HG03439 (cell line): ENCODE measurements around the gene STOX2.
"Not testable (repeated sequence)": the region's sequence is repeated elsewhere in the genome, so short reads cannot be mapped to it uniquely, and the experiment has no call there.

Experiments used
- ATAC-seq: cut with Tn5 transposase; IDR thresholded peaks from one replicate; pipeline ENCODE4 v1.9.1; 2021; ENCODE audit warnings: mild to moderate bottlenecking, moderate library complexity; ENCODE audit not compliant: unreplicated experiment

The STOX2 gene

DNA sequence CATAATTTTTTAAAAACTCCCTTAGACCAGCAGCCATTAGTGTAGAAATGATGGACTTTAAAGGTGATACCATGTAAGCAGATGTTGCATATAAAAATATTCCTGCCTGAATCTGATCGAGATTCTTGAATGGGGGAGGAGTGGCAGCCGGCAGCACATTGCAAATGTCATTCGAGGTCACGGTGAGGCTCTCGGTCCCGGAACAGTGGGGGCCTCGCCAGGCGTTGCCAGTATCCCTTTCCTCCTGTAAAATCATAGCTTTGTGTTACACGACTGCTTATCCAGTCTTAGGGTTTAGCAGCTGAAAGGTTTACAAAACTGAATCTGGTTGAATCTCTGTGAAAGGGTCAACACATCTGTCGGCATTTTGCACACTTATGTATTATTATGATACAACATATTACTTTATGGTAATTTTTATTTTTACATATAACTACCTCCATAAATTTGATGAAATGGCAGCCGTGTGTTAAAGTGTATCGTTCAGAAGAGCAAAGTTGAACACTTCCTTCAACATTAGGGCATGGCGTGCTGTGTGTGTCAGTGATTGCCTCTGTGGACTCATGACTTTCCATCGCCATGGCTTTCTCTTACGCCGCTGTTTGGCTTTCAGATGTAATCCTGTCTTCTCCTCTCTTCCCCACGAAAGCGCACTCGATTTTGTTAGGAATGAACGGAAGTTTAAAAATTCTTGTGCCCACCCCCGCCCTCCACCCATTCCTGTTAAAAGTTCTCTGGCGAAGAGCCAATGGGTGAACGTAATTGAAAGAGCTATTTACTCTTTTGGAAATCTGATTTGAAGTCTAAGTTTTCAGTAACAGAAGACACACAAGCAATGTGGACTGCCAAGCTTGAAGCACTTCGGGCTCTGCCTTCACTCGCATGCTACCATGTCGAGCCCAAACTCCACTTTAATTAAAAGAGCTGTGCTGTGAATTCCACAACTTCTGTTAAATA lies 114.8 kb downstream of the STOX2 start:
- ATAC-seq, result no peak

DNA sequence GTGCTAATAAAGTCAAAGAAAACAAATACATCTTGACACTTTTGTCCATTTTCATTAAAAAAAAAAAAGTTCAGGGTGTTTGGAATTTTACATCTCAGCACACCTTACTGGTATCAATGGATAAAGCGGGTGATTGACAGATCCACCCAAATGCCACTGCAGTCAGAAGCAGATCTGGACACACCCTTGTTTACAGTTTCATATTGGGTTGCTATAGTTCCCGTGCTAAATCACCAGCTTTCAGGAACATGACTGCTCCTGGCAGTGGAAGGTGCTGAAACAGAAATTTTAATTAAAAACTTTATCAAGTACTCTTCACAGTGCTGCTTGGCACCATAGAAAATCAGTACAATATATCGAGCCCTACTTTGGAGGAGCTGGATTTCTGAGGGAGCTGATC lies 116.3 kb downstream of the STOX2 start:
- ATAC-seq, result no peak

DNA sequence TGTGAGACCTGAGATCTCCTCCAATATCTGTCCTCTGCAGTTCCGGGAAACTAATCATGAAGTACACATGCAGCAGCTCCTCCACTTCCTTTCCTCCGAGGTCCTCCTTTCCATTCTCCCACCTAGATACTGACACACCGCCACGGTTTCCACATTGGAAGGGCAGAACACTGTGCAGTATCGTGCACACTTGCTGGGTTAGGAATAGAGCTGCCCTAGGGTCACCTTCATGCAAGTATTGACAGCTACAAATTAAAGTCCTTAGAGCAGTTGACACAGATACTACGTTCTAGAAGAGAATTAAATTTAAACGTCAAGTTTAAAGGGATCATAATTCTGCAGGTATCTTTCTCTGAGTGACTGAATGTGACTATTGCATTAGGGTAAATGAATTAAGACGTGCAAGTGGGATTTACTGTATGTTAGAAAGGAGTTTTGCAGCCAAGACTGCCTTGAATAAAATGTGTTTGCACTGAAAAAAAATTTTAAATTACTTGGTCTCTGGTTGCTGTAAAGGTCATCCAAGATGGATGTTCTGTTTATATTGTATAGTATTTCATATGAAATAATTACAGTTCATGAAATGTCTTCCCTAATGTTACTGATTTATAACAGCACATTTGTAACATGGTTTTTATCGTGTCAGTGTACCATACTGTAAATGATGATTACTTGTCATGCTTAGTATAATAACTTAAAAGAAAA lies 117.7 kb downstream of the STOX2 start:
- ATAC-seq, result no peak

DNA sequence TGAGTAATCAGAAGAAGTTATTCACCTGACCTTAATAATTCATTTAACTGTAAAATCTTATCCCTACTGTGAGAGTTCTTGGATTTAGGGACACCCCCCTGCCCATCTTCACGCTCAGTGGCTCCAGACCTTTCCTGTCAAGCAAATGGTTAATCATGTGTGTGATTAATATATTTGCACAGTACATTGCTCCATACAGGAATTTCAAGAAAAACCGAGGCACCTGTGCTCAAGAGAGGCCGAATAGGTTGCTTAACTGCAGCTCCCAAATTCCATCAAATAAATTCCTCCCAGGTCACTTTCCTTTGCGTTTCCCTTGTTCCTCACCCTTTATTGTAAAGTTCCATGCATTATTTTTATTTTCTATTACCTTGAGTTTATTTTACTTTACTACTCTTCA lies 119.5 kb downstream of the STOX2 start:
- no peak for ATAC-seq

DNA sequence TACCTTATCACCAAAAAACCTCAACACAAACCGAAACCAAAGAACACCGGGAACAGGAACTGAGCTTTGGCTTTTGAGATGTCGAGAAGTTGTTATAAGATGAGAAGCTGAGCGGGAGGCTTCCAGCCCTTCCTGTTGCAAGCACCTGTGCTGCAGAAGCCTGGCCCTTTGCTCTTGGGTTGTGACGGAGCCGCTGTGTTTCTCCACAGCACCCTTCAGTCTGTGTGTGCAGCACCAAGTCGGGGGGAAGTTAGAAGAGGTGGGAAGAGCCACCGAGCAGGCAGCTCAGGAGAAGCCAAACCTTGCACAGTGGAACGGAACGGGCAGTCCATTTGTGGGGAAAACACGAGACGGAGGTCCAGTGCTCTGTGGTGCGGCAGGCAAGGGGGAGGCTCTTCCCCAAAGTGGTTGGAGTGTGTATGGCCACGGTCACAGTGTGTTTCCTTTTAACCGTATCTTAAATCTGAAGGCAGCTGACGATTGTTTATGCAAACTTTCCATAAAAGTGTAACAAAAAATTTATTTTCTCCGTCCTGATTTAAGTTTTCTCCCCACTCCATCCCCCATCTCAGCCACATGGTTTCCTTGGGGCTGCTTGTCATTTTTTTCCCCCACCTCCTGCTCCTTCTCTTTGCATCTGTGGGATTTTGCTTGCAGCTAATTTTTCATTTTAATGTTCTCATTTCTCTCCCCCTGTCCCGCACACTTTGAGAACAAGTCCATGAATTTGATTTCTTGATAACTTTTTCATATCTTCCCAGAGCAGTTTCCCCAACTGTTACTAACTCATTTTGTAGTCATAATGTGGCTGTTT lies 123.7 kb downstream of the STOX2 start:
- no peak for ATAC-seq

DNA sequence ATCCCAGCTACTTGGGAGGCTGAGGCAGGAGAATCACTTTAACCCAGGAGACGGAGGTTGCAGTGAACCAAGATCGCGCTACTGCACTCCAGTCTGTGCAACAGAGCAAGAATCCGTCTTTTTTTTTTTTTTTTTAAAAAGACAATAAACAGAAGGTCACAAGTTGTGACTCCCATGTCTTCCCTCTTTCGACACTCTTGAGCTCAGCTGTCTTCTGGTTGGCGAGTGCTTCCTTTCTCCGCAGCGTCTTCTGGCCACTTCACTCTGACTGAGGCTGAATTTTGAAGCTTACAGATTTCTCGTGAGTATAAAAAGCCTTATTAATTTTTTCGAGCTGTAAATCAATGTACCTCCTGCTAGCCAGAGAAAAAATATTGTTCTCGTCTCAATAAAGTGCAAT lies 124.9 kb downstream of the STOX2 start:
- ATAC-seq, result no peak

DNA sequence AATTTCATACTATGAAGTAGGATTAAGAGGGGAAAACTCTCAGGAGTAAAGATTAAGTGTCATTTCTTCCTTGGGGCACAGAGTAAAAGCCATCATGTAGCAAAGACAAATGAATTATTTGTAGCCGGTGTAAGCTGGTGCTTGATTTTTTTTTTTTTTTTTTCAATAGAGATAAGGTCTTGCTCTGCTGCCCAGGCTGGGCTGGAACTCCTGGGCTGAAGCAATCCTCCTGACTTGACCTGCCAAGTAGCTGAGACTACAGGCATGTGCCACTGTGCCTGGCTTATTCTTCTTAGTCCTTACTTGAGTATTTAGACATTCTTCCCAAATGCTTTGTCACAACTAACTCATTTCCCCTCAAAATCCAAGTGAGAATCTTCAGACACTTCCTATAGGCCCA lies 125.7 kb downstream of the STOX2 start:
- ATAC-seq, result no peak

DNA sequence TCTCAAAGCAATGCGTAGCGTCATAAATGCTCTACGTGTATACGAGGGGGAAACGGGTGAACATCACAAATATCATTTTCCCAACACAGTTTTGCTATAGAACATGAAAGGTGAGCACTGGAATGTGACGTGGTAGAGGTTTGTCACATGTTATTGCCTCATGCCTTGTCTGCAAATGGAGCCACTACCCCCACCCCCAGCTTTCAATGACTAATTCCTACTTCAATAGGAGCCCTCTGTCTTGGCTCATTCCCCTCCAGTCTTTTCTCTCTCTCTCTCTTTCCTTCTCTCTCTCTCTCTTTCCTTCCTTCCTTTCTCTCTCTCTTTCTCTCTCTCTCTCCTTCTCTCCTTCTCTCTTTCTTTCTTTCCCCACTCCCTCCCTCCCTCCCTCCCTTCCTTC lies 127.0 kb downstream of the STOX2 start:
- ATAC-seq, result no peak

DNA sequence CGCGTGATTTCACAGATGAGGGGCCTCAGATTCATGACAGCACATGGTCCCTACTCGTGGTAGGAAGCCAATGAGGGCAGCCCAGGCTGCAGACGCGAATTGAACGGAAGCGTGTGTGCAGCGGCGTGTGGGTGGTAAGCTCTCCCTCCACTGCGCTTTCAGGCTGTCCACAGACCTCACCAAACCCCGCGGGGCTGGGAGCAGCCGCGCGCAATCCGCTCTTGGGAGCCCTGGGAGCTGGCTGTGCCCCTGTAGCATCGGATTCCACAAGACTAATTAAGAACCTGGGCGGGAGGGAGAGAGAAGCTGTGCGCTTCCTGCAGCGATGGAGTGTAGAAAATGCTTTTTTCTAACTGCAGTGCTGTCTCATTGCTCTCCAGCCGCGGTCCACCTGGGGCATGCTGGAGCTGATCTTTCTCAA lies 134.9 kb downstream of the STOX2 start:
- ATAC-seq, result no peak

DNA sequence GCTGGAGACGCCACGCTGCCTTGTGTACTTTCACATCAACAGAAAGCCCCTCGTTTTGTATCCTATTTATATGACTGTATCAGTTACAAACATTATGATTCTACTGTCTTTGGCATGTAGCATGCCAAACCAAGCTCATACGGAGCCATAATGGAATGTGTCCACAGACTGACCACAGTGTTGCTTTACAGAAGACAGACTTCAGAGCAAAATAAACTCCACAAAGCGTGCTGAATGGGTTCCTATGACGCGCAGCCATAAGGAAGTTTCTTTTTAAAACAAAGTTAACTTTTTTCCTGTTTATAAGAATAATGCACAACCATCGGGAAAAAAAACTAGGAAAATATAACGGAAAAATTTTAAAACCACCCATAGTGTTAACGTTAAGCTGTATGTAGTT lies 136.0 kb downstream of the STOX2 start:
- no peak for ATAC-seq

DNA sequence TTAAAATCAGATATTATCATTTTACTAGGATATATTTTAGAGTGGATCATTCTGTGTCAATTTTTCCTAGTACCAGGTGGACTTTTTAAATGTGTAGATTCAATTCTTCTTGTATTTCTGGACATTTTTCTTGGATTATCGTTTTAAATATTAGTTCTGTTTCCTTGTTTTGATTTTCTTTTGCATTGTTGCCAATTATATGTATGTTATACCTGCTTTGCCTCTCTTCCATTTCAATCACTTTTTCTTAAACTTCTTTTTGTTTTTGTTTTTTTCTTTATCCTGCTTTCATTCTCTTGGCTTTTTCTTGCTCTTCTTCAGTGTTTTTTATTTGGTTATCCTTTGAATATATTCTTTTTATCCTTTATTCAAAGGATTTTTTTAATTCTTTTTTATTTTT lies 141.0 kb downstream of the STOX2 start:
- ATAC-seq, result no peak

DNA sequence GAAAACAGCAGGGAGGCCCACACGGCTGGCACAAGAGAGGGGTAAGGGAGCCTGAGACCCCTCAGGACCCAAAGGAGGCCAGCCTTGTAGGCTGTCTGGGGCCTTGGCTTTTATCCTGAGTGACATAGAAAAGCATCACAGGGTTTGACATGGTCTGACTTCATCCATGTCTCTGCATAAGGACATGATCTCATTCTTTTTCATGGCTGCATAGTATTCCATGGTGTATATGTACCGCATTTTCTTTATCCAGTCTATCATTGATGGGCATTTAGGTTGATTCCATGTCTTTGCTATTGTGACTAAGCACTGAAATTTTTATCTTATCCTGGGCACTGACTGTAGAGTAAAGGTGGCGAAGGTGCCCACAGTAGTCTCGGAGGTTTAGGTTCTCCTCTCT lies 146.2 kb downstream of the STOX2 start:
- not testable (repeated sequence) for ATAC-seq

DNA sequence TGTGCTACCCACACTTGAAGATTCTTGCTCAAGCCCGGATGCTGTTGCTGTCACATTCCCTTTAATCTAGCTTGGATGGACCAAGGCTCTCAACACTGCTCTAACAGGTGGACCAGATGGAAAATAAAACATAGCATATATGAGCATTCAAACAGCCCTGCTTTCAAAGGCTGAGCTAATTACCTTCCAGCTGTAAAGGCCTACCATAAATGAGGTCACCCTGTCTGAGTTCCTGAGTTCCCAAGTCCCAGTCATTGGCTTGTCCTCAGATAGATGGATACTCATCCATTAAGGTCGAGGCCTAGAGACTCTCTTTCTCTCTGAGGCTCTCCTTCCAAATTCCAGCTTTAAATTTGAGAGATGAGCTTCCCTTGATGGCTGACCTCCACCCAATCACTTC lies 147.5 kb downstream of the STOX2 start:
- ATAC-seq, result no peak

DNA sequence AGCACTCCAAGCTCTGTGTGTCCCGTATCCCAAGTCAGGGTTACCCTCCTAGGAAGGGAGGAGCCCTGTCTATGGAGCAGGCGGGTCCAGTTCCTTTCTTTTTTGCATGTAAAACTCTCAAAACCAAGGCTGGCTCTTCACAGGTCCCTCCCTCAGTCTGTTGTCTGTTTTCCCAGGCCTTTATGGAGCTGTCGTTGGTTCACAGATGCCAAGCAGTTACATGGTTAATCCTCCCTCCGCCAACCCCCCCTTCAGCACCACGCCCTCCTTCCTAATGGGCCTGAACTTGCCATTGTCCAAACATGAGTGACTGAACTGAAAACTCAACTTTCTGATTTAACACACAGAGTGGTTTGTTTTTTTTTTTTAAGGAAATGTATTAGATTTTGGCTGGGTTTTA lies 148.3 kb downstream of the STOX2 start:
- no peak for ATAC-seq

DNA sequence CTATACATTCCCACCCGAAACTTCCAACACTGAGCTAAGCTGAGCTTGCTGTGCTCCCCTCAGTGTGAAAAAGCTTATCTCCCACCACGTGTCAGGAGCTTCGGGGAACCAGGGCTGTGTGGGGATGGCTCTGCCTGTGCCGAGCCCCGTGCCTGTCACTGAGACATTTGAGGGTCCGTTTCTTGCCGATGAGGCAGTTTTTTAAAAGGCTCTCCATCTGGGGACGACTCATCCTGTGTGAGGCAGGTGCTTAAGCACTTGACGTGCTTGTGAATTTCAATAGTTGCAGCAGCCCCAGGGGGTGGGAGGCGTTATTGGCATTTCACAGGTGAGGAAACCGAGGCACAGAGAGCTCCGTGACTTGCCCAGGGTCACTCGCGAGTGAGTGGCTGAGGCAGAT lies 151.8 kb downstream of the STOX2 start:
- no peak for ATAC-seq

DNA sequence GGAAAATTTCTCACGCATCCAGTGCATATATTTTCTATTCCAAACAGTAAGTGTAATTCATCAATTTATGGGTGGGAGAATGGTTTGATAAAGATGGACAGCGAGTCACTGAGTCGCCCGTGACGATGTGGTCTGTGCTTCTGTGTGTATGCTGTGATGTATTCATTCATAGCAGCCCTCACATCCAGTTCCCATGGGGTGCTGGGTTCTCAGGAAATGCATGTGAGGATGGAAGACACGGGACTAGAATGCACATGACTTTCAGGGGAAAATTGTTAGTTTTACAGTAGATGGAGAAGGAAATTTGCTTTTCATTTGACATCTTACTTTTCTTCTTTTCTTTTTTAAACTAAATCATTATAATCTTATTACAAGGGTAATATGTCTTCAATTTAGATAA lies 152.9 kb downstream of the STOX2 start:
- no peak for ATAC-seq

DNA sequence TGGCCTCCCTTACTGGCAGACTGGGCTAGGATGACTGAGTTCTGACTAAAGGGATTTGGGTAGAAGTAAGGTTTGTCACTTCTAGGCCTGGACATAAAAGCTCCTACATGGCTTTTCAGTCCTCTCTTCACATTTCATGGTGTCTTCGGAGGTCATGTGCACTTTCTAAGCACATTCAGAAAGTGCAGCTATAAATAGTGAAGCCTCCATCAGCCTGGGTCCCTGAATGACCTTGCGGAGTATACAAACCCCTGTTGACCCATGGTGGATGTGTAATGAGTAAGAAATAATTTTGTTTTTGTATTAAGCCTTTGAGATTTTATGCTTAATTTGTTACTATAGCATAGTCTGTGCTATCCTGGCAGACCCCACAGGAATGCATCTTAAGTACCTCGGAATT lies 154.0 kb downstream of the STOX2 start:
- ATAC-seq, result no peak

DNA sequence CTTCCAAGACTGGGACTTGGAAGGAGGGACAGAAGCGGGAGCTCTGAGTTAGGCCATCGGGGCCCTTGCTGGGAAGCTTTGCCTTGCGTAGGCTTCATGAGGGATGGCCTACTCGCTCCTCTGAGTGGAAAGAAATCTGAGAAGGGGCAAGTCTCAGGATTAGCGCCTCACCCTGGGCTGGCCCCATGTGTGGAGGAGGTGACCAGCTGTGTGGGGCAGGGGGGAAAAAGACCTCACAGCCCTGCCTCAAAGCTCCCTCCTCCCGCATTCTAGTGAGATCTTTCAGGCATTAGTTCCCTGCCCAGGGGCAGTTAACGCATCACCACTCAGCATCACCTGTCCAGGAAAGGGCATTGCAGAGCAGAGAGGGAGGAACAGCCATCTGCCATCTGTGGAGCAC lies 156.5 kb downstream of the STOX2 start:
- no peak for ATAC-seq

DNA sequence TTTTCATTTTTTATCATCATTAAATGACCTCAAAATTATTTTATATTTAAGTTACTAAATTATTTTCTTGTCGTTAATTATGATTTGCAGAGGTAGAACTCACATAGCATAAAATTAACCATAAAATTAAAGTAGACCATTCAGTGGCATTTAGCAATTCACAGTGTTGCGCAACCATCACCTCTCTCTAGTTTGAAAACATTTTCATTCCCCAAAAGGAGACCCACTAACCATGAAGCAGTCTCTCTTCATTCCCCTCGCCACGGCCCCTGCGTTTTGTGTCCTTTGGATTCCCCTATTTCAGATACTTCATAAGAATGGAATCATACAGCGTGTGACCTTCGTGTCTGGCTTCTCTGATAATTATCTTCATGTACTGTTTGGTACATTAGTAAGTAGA lies 157.7 kb downstream of the STOX2 start:
- ATAC-seq, result no peak

DNA sequence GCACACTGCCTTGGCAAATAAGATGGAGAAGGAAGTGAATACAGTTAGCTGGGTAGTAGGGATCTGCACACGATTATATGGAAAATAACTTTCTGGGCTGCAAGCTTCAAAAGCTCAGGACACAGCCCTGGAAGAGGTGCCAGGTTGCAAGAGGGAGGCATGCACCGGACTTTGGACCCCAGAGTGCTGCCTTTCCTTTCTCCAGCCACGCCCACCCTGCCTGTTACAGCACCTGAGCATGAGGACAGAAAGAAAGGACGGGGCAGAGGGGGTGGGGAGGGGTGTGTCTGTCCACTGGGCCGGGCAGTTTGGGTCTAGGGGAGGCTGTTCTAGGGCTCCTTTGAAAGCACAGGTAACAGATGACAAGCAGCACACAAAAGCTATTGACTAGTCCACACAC lies 159.8 kb downstream of the STOX2 start:
- no peak for ATAC-seq

DNA sequence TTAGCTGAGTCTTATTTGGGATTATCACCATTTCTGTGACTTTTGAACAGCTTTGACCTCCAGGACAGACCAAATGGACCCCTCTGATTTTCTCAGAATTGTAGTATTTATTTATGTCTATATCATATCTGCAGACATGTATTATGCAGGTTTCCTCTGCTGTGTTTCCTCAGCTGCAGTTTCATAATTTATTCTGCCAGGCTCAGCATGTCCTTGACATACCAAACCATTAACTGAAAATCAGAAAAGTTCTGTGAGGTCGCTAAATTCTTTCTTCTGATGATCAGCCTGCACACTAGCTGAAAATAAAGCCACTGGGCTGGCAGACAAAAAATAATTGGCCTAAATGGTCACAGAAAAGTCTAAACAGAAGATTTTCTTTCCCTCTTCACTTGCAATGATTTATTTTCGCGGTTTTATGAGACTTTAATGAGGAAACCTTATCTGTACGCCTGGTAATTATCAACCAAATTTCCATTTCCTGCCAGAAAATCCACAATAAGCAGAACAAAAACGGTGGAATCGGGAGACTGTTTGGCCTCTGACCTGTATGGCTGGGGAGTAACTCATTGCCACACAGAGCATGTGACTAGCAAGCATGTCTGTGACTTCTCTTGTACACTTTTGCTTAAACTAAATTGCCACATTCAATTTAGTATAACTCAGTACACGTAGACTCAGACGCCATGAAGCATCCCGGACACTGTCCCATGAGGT lies 161.6 kb downstream of the STOX2 start:
- no peak for ATAC-seq
